HK-2 (cell line): ENCODE measurements around the gene KMO.
A peak's percentile ranks its signal among the peaks of the same experiment; 100 is the strongest.

Source experiments
- DNase-seq: peaks from one replicate; pipeline ENCODE4 v3.0.0-alpha.2; 2018; ENCODE audit not compliant: unreplicated experiment

The KMO gene

GRCh38 chr1:241593186-241593585 lies 61.0 kb downstream of the KMO start:
- no peak for DNase-seq

GRCh38 chr1:241596633-241597032 lies 64.5 kb downstream of the KMO start:
- DNase-seq, result no peak

GRCh38 chr1:241598249-241598648 lies 66.1 kb downstream of the KMO start:
- DNase-seq, result no peak

GRCh38 chr1:241600496-241600901 lies 68.3 kb downstream of the KMO start:
- no peak for DNase-seq

GRCh38 chr1:241603731-241604245 lies 71.6 kb downstream of the KMO start:
- DNase-seq, result no peak

- no peak for DNase-seq
These were observed 73.1 kb downstream of the KMO start for GRCh38 chr1:241605146-241605805.

GRCh38 chr1:241606544-241606943 lies 74.4 kb downstream of the KMO start:
- DNase-seq, result no peak

- no peak for DNase-seq
These were observed 75.3 kb downstream of the KMO start for GRCh38 chr1:241607497-241607896.

GRCh38 chr1:241608379-241609033 lies 76.3 kb downstream of the KMO start:
- no peak for DNase-seq

GRCh38 chr1:241610056-241610815 lies 78.1 kb downstream of the KMO start:
- no peak for DNase-seq

GRCh38 chr1:241611063-241611462 lies 78.9 kb downstream of the KMO start:
- no peak for DNase-seq

GRCh38 chr1:241611736-241612135 lies 79.6 kb downstream of the KMO start:
- no peak for DNase-seq

GRCh38 chr1:241612533-241613477 lies 80.6 kb downstream of the KMO start:
- no peak for DNase-seq

GRCh38 chr1:241614144-241614543 lies 82.0 kb downstream of the KMO start:
- DNase-seq, result no peak

GRCh38 chr1:241614572-241614971 lies 82.4 kb downstream of the KMO start:
- no peak for DNase-seq

GRCh38 chr1:241615043-241615974 lies 83.1 kb downstream of the KMO start:
- DNase-seq, result peak; percentile 61

GRCh38 chr1:241617426-241617825 lies 85.2 kb downstream of the KMO start:
- DNase-seq, result no peak

- no peak for DNase-seq
These were observed 90.5 kb downstream of the KMO start for GRCh38 chr1:241622669-241623068.

GRCh38 chr1:241624935-241625334 lies 92.8 kb downstream of the KMO start:
- DNase-seq, result no peak

- no peak for DNase-seq
These were observed 95.5 kb downstream of the KMO start for GRCh38 chr1:241627453-241628259.
